Measurements from ENCODE around the gene CADM4.

DNA sequence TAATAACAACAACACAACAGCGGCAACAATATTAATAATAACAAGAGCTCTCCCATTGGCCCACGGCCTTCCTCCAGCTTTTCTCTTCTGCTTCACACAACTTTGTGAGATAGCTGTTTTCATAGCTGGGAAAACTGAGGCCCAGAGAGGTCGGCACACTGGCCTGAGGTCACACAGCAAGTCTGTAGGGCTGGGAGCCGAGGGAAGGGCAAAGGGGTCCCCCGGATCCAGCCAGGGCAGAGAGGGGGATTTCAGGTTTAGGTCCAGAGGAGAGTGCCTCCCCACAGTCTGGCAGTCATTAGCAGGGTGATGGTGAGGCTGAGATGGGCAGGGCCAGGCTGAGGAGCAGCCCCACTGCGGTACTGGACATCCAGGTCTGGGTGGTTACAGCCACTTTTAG is 9.0 kb upstream of the CADM4 start:
- TF ChIP-seq, protein P1, sequence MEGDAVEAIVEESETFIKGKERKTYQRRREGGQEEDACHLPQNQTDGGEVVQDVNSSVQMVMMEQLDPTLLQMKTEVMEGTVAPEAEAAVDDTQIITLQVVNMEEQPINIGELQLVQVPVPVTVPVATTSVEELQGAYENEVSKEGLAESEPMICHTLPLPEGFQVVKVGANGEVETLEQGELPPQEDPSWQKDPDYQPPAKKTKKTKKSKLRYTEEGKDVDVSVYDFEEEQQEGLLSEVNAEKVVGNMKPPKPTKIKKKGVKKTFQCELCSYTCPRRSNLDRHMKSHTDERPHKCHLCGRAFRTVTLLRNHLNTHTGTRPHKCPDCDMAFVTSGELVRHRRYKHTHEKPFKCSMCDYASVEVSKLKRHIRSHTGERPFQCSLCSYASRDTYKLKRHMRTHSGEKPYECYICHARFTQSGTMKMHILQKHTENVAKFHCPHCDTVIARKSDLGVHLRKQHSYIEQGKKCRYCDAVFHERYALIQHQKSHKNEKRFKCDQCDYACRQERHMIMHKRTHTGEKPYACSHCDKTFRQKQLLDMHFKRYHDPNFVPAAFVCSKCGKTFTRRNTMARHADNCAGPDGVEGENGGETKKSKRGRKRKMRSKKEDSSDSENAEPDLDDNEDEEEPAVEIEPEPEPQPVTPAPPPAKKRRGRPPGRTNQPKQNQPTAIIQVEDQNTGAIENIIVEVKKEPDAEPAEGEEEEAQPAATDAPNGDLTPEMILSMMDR (IDR thresholded peaks at IDR 0.05), result no peak
- TF ChIP-seq POLR2A (IDR thresholded peaks at IDR 0.05), result no peak
- TF ChIP-seq POLR2AphosphoS5 (IDR thresholded peaks at IDR 0.05), result no peak

Data from breast epithelium (tissue), 3 donors.